DMS53 (cell line): ENCODE measurements around the gene PDSS1.
"Not testable (repeated sequence)": the region's sequence is repeated elsewhere in the genome, so short reads cannot be mapped to it uniquely, and the experiment has no call there.

ENCODE experiments used
- DNase-seq: peaks from one replicate; lab custom pipeline; 2025; lab: John Stamatoyannopoulos, UW

The PDSS1 gene

GRCh38 chr10:26739071-26739631 lies 41.6 kb downstream of the PDSS1 start:
- no peak for DNase-seq

DNA sequence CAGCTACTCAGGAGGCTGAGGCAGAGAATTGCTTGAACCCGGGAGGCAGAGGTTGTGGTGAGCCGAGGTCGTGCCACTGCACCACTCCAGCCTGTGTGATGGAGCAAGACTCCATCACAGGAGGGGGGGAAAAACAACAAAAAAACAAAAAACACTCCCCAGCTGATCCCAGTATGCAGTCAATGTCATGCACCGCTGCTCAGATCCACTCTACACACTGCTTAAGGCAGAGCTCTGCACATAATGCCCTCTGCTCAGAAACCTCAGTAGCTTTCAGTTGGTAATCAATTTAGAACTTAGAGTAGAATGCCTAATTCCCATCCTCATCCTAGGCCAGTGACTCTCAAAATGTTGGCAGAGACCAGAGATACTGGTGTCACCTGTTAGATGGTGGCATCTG lies 43.9 kb downstream of the PDSS1 start:
- peak; percentile 16 for DNase-seq

DNA sequence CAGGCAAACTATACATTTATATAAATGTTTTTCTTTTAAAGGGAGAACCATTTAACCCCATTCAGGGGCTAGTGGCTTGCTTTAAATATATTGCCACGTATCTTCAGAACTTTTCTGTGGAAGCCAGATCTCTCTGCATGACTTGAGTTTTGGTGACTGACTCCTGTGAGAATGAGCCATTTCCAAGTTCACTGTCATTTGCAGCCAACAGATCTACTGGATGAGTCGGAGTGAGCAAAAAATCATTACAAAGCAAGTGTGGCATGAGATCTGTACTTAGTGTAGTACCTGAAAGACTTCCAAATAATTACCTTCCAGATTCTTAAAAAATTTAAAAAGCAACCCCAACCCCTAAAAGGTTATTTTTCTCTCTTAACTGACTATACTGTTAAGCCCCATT lies 45.6 kb downstream of the PDSS1 start:
- DNase-seq = no peak

- DNase-seq = no peak
Observed at GRCh38 chr10:26743841-26744240, 46.3 kb downstream of the PDSS1 start.

DNA sequence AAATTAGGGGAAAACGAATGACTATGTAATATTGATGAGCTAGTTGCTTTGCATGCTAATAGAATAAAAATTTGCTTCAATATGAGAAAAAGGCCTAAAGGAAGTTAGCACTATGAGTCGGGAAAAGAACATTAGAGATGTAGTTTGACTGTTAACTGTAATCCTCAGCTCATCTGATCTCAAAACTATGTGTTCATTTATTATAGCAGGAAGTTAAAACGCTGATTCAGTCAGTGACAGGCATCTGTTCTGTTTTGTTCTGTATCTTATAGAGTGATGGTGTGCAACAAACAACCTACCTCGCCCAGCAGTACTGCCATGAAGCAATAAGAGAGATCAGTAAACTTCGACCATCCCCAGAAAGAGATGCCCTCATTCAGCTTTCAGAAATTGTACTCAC lies 48.6 kb downstream of the PDSS1 start:
- no peak for DNase-seq

- DNase-seq = peak; percentile 57
Observed at GRCh38 chr10:26755443-26755903, 58.0 kb downstream of the PDSS1 start.

GRCh38 chr10:26759008-26759407 lies 61.5 kb downstream of the PDSS1 start:
- no peak for DNase-seq

DNA sequence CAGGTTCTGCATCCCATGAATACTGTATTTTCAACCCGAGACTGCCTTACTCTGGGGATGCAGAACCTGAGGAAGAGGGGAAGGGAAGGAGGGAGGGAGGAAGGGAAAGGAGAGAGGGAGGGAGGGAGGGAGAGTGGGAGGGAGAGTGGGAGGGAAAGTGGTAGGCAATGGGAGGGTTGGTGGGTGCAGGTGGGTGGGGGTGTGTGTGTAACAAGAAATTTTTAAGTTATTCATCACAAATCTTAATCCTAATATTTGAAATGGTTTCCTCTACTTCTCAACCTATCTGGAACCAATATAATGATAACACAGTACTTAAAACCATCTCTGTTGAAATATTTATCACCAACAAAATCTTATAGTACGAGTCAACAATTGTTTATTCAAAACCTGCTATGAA lies 68.0 kb downstream of the PDSS1 start:
- no peak for DNase-seq

- DNase-seq = no peak
Observed at GRCh38 chr10:26770069-26770468, 72.6 kb downstream of the PDSS1 start.

GRCh38 chr10:26773633-26774032 lies 76.1 kb downstream of the PDSS1 start:
- no peak for DNase-seq

GRCh38 chr10:26776258-26776657 lies 78.8 kb downstream of the PDSS1 start:
- DNase-seq = no peak

GRCh38 chr10:26777686-26778085 lies 80.2 kb downstream of the PDSS1 start:
- no peak for DNase-seq

- peak; percentile 59 for DNase-seq
Observed at GRCh38 chr10:26779176-26779860, 81.8 kb downstream of the PDSS1 start.

- DNase-seq = no peak
Observed at GRCh38 chr10:26780106-26780792, 82.7 kb downstream of the PDSS1 start.

DNA sequence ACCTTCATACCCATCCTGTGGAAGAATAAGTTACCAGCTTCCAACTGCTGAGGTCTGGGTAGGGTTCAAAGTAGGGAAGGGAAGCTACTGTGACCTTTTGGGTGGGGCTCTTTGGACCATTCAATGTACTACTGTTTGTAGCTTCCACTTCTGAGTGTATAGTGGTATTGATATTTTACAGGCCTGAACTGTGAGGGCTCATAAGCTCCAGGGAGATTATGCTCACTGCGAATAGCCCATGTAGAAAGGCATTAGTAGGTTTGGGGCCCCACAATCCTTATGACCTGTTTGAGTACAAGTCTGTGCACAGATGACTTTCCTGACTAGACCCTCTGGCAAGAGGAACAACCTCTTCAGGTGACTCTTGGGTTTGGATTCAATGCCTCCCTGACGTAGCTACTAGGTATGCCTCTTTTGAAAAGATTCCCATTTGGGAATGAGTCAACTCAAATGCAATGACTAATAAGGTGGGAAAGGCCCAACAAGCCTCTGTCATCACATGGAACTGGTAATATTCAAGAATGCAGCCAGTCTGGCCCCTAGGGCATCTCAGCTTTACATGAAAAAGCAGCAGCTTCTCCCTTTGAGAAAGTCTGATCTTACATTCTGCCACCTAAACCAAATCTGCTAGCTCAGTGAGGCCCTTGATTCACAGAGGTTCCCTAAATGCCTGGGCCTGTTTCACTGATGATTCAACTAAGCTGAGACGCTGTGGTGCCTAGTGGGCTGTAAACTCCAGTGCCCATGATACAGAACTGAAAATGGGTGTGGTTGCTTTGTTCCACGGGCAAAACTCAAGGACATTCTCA lies 83.5 kb downstream of the PDSS1 start:
- peak; percentile 13 for DNase-seq

DNA sequence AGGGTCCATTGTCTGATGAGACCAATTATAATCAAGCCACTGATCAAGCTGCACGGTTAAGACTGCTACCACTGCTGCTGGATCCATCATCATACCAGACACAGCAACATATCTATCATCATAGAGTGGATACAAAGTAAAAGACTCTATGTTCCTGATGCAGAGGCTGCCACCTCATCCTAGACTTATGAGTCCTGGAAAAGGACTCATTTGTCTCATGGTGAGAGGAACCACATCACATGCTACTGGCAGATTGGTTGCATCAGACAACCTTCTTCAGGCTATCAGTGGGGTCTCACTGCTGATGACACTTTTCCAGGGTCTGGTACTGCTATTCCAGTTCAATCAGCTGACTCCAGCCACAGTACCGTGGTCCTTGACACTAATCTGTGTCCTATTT lies 84.3 kb downstream of the PDSS1 start:
- no peak for DNase-seq

DNA sequence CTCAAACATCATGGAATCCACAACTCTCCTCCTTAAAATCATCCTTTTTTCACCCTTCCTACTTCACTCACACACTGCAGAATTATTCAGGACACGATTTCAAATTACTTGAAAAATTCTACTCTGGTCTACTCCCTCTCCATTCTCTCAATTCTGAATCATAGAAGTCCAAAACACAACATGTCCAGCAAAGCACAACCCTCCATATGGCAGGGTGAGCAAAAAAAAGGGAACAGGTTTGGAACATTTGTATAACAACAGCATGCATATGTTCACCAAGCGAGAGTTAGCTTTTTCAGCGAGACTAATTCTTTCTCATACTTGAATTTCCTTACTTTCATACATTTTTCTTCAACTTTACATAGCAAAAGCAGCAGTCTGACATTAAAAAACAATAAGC lies 89.9 kb downstream of the PDSS1 start:
- DNase-seq = no peak

DNA sequence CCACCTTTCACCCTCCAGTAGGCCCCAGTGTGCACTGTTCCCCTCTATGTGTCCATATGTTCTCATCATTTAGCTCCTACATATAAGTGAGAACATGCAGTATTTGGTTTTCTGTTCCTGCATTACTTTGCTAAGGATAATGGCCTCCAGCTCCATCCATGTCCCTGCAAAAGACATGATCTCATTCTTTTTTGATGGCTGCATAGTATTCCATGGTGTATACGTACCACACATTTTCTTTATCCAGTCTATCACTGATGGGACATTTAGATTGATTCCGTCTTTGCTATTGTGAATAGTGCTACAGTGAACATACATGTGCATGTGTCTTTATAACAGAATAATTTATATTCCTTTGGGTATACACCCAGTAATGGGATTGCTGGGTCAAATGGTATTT lies 92.3 kb downstream of the PDSS1 start:
- DNase-seq = not testable (repeated sequence)

DNA sequence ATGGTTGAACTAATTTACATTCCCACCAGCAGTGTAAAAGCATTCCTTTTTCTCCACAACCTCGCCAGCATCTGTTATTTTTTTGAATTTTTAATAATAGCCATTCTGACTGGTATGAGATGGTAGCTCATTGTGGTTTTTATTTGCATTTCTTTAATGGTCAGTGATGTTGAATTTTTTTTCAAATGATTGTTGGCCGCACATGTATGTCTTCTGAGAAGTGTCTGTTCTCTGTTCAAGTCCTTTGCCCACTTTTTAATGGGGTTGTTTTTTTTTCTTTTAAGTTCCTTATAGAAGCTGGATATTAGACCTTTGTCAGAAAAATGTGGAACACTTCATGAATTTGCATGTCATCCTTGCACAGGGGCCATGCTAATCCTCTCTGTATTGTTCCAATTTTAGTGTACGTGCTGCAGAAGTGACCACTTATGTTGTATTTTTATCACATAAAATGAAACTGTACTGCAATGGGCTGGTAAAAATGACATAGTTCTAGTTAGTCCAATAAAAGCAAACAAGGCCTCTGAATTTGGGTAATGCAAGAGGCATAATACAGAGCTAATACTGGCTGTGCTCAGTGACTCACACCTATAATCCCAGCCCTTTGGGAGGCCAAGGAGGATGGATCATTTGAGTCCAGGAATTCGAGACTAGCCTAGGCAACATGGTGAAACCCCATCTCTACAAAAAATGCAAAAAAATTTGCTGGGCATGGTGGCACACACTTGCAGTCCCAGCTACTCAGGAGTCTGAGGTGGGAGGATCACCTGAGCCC lies 92.9 kb downstream of the PDSS1 start:
- no peak for DNase-seq

- no peak for DNase-seq
Observed at GRCh38 chr10:26792758-26793495, 95.4 kb downstream of the PDSS1 start.
